ENCODE measurements around the gene LNX1. TPM values are rescaled to one million over a fixed set of nuclear protein-coding genes. Genes with fewer than 3 reads are reported as not detected.

Gene LNX1
- total RNA-seq, 1 donor = 3.5 TPM

DNA sequence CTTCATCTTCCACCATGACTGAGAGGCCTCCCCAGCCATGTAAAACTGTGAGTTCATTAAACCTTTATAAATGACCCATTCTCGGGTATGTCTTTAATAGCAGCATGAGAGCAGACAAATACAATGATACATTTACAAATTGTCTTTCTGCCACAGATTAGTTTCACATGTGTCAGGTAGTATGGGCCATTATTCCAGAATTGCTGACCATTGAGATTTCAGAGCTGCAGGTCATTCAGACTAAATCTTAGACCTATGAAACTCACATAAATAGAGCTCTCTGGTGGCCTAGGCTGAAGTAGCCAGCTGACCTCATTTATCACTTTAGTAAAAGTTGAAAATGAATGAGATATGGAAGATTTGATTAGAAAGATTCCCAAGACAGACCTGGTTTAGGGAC is 108.0 kb downstream of the LNX1 start:
- H3K4me3 ChIP-seq (ENCODE audit: low read depth, low read length) = no peak overlapping the region
- DNase-seq (ENCODE audit: low read depth) = no peak
- TF ChIP-seq, protein P1, sequence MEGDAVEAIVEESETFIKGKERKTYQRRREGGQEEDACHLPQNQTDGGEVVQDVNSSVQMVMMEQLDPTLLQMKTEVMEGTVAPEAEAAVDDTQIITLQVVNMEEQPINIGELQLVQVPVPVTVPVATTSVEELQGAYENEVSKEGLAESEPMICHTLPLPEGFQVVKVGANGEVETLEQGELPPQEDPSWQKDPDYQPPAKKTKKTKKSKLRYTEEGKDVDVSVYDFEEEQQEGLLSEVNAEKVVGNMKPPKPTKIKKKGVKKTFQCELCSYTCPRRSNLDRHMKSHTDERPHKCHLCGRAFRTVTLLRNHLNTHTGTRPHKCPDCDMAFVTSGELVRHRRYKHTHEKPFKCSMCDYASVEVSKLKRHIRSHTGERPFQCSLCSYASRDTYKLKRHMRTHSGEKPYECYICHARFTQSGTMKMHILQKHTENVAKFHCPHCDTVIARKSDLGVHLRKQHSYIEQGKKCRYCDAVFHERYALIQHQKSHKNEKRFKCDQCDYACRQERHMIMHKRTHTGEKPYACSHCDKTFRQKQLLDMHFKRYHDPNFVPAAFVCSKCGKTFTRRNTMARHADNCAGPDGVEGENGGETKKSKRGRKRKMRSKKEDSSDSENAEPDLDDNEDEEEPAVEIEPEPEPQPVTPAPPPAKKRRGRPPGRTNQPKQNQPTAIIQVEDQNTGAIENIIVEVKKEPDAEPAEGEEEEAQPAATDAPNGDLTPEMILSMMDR (IDR thresholded peaks at IDR 0.05; ENCODE audit: insufficient read depth, low read length) = no peak

GRCh38 chr4:53481586-53481985 is 109.7 kb downstream of the LNX1 start:
- DNase-seq (ENCODE audit: low read depth) = no peak
- TF ChIP-seq, protein P1 (IDR thresholded peaks at IDR 0.05; ENCODE audit: insufficient read depth, low read length) = no peak
- no peak overlapping the region for H3K4me3 ChIP-seq (ENCODE audit: low read depth, low read length)

GRCh38 chr4:53480909-53481308 is 110.4 kb downstream of the LNX1 start:
- TF ChIP-seq, protein P1 (IDR thresholded peaks at IDR 0.05; ENCODE audit: insufficient read depth, low read length) = no peak
- DNase-seq (ENCODE audit: low read depth) = no peak
- no peak overlapping the region for H3K4me3 ChIP-seq (ENCODE audit: low read depth, low read length)

GRCh38 chr4:53479736-53480525 is 111.4 kb downstream of the LNX1 start:
- TF ChIP-seq, protein P1 (IDR thresholded peaks at IDR 0.05; ENCODE audit: insufficient read depth, low read length) = no peak
- no peak overlapping the region for H3K4me3 ChIP-seq (ENCODE audit: low read depth, low read length)
- peak; percentile 60 for DNase-seq (ENCODE audit: low read depth)

GRCh38 chr4:53478671-53479456 is 112.4 kb downstream of the LNX1 start:
- peak; percentile 95 for DNase-seq (ENCODE audit: low read depth)
- H3K4me3 ChIP-seq (ENCODE audit: low read depth, low read length) = no peak overlapping the region
- TF ChIP-seq, protein P1 (IDR thresholded peaks at IDR 0.05; ENCODE audit: insufficient read depth, low read length) = no peak

GRCh38 chr4:53477636-53478035 is 113.7 kb downstream of the LNX1 start:
- TF ChIP-seq, protein P1 (IDR thresholded peaks at IDR 0.05; ENCODE audit: insufficient read depth, low read length) = no peak
- no peak overlapping the region for H3K4me3 ChIP-seq (ENCODE audit: low read depth, low read length)
- DNase-seq (ENCODE audit: low read depth) = no peak

Data from fibroblast of the aortic adventitia (primary cell).